Measurements from ENCODE around the gene UPP1.

The UPP1 gene

DNA sequence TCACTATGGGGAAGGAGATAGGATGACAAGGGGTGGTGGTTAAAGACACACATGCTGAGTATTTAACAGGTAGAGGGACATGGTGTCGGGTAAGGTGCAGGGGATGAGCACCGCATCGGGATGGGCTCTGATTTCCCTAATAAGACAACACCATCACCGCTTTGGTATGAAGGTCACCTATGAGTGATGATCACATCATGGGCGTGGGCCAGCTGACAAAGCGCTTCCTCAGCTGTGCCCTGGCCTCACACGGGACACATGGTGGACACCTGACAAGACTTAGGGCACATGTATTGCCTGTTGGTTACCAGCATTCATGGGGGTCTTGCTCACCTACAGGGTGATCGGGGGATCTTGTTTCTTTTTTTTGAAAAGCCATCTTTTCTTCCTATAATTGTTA, 41.0 kb upstream of the UPP1 start:
- TF ChIP-seq, protein P1, sequence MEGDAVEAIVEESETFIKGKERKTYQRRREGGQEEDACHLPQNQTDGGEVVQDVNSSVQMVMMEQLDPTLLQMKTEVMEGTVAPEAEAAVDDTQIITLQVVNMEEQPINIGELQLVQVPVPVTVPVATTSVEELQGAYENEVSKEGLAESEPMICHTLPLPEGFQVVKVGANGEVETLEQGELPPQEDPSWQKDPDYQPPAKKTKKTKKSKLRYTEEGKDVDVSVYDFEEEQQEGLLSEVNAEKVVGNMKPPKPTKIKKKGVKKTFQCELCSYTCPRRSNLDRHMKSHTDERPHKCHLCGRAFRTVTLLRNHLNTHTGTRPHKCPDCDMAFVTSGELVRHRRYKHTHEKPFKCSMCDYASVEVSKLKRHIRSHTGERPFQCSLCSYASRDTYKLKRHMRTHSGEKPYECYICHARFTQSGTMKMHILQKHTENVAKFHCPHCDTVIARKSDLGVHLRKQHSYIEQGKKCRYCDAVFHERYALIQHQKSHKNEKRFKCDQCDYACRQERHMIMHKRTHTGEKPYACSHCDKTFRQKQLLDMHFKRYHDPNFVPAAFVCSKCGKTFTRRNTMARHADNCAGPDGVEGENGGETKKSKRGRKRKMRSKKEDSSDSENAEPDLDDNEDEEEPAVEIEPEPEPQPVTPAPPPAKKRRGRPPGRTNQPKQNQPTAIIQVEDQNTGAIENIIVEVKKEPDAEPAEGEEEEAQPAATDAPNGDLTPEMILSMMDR (IDR thresholded peaks at IDR 0.05; ENCODE audit: extremely low read depth, missing control alignments), result no peak
- no peak for DNase-seq (ENCODE audit: low spot score)

DNA sequence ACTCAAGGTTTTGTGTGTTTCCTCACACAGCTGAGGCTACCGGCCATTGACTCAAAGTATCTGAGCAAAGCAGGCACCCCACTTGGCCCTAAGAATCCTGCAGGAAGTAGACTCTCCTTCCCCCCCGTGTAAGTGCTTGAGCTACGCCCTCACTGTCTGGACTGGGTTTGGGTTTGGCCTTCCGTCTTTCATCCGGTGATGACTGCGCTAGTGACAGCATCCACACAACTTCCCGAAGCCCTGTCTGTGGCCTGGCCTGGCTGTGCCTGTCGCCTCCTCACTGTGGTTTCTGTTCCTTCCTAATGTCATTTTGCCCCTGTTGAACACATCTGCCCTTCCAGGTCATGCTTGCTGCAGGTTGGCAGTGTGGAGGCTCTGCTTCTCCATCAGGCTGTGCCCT, 39.2 kb upstream of the UPP1 start:
- DNase-seq (ENCODE audit: low spot score), result no peak
- TF ChIP-seq, protein P1 (IDR thresholded peaks at IDR 0.05; ENCODE audit: extremely low read depth, missing control alignments), result no peak

GRCh38 chr7:48052748-48053147, 36.3 kb upstream of the UPP1 start:
- TF ChIP-seq, protein P1 (IDR thresholded peaks at IDR 0.05; ENCODE audit: extremely low read depth, missing control alignments), result no peak
- no peak for DNase-seq (ENCODE audit: low spot score)

GRCh38 chr7:48053736-48054135, 35.3 kb upstream of the UPP1 start:
- DNase-seq (ENCODE audit: low spot score), result no peak
- TF ChIP-seq, protein P1 (IDR thresholded peaks at IDR 0.05; ENCODE audit: extremely low read depth, missing control alignments), result no peak

DNA sequence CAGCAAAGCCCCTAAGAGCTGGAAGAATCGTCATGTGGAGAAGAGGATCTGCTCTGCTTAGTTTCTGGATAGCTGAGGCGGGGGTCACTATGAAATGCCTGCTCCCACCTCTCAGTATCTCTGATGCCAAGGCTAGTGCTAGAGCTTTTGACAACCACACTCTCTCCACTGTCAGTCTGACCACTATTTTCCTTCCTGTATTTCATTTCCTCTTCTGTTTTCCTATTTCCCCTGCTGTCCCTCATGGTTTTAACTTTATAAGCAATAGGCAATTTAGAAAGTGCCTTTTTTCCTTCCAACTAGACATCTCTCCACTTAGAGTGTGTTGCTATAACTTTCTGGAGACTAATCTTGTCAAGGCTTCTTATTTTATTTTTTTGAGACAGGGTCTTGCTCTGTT, 30.1 kb upstream of the UPP1 start:
- TF ChIP-seq, protein P1 (IDR thresholded peaks at IDR 0.05; ENCODE audit: extremely low read depth, missing control alignments), result no peak
- DNase-seq (ENCODE audit: low spot score), result no peak

- TF ChIP-seq, protein P1 (IDR thresholded peaks at IDR 0.05; ENCODE audit: extremely low read depth, missing control alignments), result no peak
- DNase-seq (ENCODE audit: low spot score), result no peak
Observed at GRCh38 chr7:48059706-48060105, 29.4 kb upstream of the UPP1 start.

GRCh38 chr7:48063985-48064384, 25.1 kb upstream of the UPP1 start:
- TF ChIP-seq, protein P1 (IDR thresholded peaks at IDR 0.05; ENCODE audit: extremely low read depth, missing control alignments), result no peak
- no peak for DNase-seq (ENCODE audit: low spot score)
